ENCODE measurements around the gene IL18R1. TPM values are rescaled to one million over a fixed set of nuclear protein-coding genes. Genes with fewer than 3 reads are reported as not detected.

Gene IL18R1
- total and polyA plus RNA-seq, 9 of the 15 experiments (the other 6 are each of a cell fraction or from before 2014, with no cell fraction given): 0.55 to 10.0 (median 2.5) TPM

GRCh38 chr2:102428573-102428972 lies 73.0 kb downstream of the IL18R1 start (continued):
- TF ChIP-seq ARID3B (CRISPR knock-in tag; IDR thresholded peaks at IDR 0.05; ENCODE audit: borderline replicate concordance): no peak
- TF ChIP-seq NCOR1 (IDR thresholded peaks at IDR 0.05): no peak
- no peak for TF ChIP-seq XRCC5 (IDR thresholded peaks at IDR 0.05; ENCODE audit: low read depth, low read length)
- TF ChIP-seq ZNF431 (CRISPR knock-in tag; IDR thresholded peaks at IDR 0.05): no peak
- TF ChIP-seq JUN (IDR thresholded peaks at IDR 0.05; ENCODE audit: borderline replicate concordance, low read depth, low read length): no peak
- no peak for TF ChIP-seq JUN (CRISPR knock-in tag; IDR thresholded peaks at IDR 0.05; ENCODE audit: borderline replicate concordance)
- TF ChIP-seq KLF13 (tag; IDR thresholded peaks at IDR 0.05; ENCODE audit: borderline replicate concordance, low read depth): no peak
- TF ChIP-seq OTX1 (CRISPR knock-in tag; IDR thresholded peaks at IDR 0.05): no peak
- TF ChIP-seq PHTF2 (CRISPR knock-in tag; IDR thresholded peaks at IDR 0.05): no peak
- no peak for TF ChIP-seq STAG1 (CRISPR knock-in tag; IDR thresholded peaks at IDR 0.05; ENCODE audit: borderline replicate concordance)
- no peak for TF ChIP-seq CBX1 (IDR thresholded peaks at IDR 0.05; ENCODE audit: low read depth)
- TF ChIP-seq STAT6 (CRISPR knock-in tag; IDR thresholded peaks at IDR 0.05): no peak
- TF ChIP-seq E2F6 (IDR thresholded peaks at IDR 0.05; ENCODE audit: borderline replicate concordance in 1 of 2, extremely low read depth in 1 of 2, insufficient read depth in 1 of 2, insufficient read length in 1 of 2, low read depth in 1 of 2, low read length in 1 of 2, poor library complexity in 1 of 2, severe bottlenecking in 1 of 2): no peak
- TF ChIP-seq DMBX1 (CRISPR knock-in tag; IDR thresholded peaks at IDR 0.05; ENCODE audit: borderline replicate concordance): peak; percentile 53; the same call in 1 of the 2 replicates
- TF ChIP-seq CBX3 (IDR thresholded peaks at IDR 0.05; ENCODE audit: borderline replicate concordance in 1 of 2, low read length in 2 of 2): no peak
- TF ChIP-seq ZNF146 (CRISPR knock-in tag; IDR thresholded peaks at IDR 0.05; ENCODE audit: unreplicated experiment): no peak
- no peak for TF ChIP-seq PATZ1 (CRISPR knock-in tag; IDR thresholded peaks at IDR 0.05; ENCODE audit: borderline replicate concordance)
- peak; percentile 72 for TF ChIP-seq GABPA (tag; conservative IDR thresholded peaks at IDR 0.05; ENCODE audit: low read depth)
- no peak for TF ChIP-seq BCOR (IDR thresholded peaks at IDR 0.05)

Measured in K562 (cell line).